HG02885 (cell line): ENCODE results near the gene KLHL26.

Experiments used
- ATAC-seq: cut with Tn5 transposase; IDR thresholded peaks from one replicate; pipeline ENCODE4 v1.9.1; 2021; ENCODE audit warnings: mild to moderate bottlenecking; ENCODE audit not compliant: unreplicated experiment, poor library complexity

KLHL26 gene

GRCh38 chr19:18644196-18645034 lies 7.6 kb downstream of the KLHL26 start:
- no peak for ATAC-seq

GRCh38 chr19:18645035-18645511 lies 8.2 kb downstream of the KLHL26 start:
- ATAC-seq: no peak

GRCh38 chr19:18646535-18647370 lies 9.9 kb downstream of the KLHL26 start:
- no peak for ATAC-seq

GRCh38 chr19:18647371-18647767 lies 10.5 kb downstream of the KLHL26 start:
- no peak for ATAC-seq

- no peak for ATAC-seq
Observed at GRCh38 chr19:18647807-18648206, 11.0 kb downstream of the KLHL26 start.

- no peak for ATAC-seq
Observed at GRCh38 chr19:18648973-18649315, 12.1 kb downstream of the KLHL26 start.

GRCh38 chr19:18649371-18650020 lies 12.7 kb downstream of the KLHL26 start:
- no peak for ATAC-seq

GRCh38 chr19:18650021-18650390 lies 13.2 kb downstream of the KLHL26 start:
- no peak for ATAC-seq

- ATAC-seq: no peak
Observed at GRCh38 chr19:18650468-18651041, 13.7 kb downstream of the KLHL26 start.

- no peak for ATAC-seq
Observed at GRCh38 chr19:18651300-18651699, 14.5 kb downstream of the KLHL26 start.

- no peak for ATAC-seq
Observed at GRCh38 chr19:18651733-18652132, 14.9 kb downstream of the KLHL26 start.

GRCh38 chr19:18653853-18654252 lies 17.0 kb downstream of the KLHL26 start:
- no peak for ATAC-seq

- no peak for ATAC-seq
Observed at GRCh38 chr19:18654469-18654868, 17.6 kb downstream of the KLHL26 start.

GRCh38 chr19:18655173-18655844 lies 18.5 kb downstream of the KLHL26 start:
- no peak for ATAC-seq

- ATAC-seq: no peak
Observed at GRCh38 chr19:18656337-18657086, 19.7 kb downstream of the KLHL26 start.

GRCh38 chr19:18657590-18658365 lies 20.9 kb downstream of the KLHL26 start:
- ATAC-seq: no peak

GRCh38 chr19:18658366-18658855 lies 21.6 kb downstream of the KLHL26 start:
- ATAC-seq: no peak

GRCh38 chr19:18659281-18660050 lies 22.6 kb downstream of the KLHL26 start:
- ATAC-seq: no peak
